Neutrophil (primary cell): Measurements from ENCODE around the gene NLRP4.

Experiments used
- H3K27ac ChIP-seq: fragments of 200-600 bp; sonication (generic); 2 replicates; pipeline ENCODE4 v1.5.1; 2016; ENCODE audit warnings: mild to moderate bottlenecking, moderate library complexity
- H3K27me3 ChIP-seq: fragments of 200-600 bp; sonication (generic); 2 replicates; pipeline ENCODE4 v1.6.0; 2016; ENCODE audit warnings: mild to moderate bottlenecking
- H3K36me3 ChIP-seq: fragments of 200-600 bp; sonication (generic); 2 replicates; pipeline ENCODE4 v1.5.1; 2017
- H3K4me1 ChIP-seq, 2 experiments: fragments of 200-600 bp in 1 of 2; sonication (generic) in 1 of 2; 1 replicate in 1 of 2; 2 replicates in 1 of 2; pipeline versions ENCODE4 v1.5.1 to v1.6.1; 2013 to 2016; ENCODE audit warnings: low read depth in 1 of 2, low read length in 1 of 2, mild to moderate bottlenecking in 1 of 2, moderate library complexity in 1 of 2; ENCODE audit not compliant: control insufficient read depth in 1 of 2, insufficient read depth in 1 of 2
- H3K4me3 ChIP-seq, 2 experiments: fragments of 200-600 bp in 1 of 2; sonication (generic) in 1 of 2; 1 replicate in 1 of 2; 2 replicates in 1 of 2; pipeline ENCODE4 v1.5.1; 2013 to 2016; ENCODE audit warnings: low read depth in 1 of 2, low read length in 1 of 2, mild to moderate bottlenecking in 1 of 2, moderate library complexity in 1 of 2
- H3K9me3 ChIP-seq: fragments of 200-600 bp; sonication (generic); 2 replicates; pipeline ENCODE4 v1.5.1; 2016
- CTCF ChIP-seq: fragments of 200-600 bp; sonication (generic); IDR thresholded peaks from 2 replicates; pipeline ENCODE4 v1.5.1; 2016; ENCODE audit warnings: antibody characterized with exemption

Gene NLRP4

DNA sequence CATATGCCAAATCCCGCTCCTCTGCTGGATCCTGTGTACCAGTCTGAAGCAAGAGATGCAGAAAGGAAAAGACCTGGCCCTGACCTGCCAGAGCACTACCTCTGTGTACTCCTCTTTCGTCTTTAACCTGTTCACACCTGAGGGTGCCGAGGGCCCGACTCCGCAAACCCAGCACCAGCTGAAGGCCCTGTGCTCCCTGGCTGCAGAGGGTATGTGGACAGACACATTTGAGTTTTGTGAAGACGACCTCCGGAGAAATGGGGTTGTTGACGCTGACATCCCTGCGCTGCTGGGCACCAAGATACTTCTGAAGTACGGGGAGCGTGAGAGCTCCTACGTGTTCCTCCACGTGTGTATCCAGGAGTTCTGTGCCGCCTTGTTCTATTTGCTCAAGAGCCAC lies 22.1 kb downstream of the NLRP4 start:
- Histone ChIP-seq H3K4me3 (no peak overlapping the region), H3K27ac (no peak overlapping the region), H3K27me3 (no peaks in the 10 kb centered on the region), H3K36me3 (no peaks in the 10 kb centered on the region), H3K9me3 (no peaks in the 10 kb centered on the region), H3K4me1 (no peaks in the 10 kb centered on the region)
- TF ChIP-seq CTCF = no peak

- Histone ChIP-seq H3K4me3 (no peak overlapping the region), H3K9me3 (no peaks in the 10 kb centered on the region), H3K4me1 (no peaks in the 10 kb centered on the region), H3K27ac (no peak overlapping the region), H3K27me3 (no peaks in the 10 kb centered on the region), H3K36me3 (no peaks in the 10 kb centered on the region)
- TF ChIP-seq CTCF = no peak
Measured at GRCh38 chr19:55858969-55859368, 22.6 kb downstream of the NLRP4 start.

DNA sequence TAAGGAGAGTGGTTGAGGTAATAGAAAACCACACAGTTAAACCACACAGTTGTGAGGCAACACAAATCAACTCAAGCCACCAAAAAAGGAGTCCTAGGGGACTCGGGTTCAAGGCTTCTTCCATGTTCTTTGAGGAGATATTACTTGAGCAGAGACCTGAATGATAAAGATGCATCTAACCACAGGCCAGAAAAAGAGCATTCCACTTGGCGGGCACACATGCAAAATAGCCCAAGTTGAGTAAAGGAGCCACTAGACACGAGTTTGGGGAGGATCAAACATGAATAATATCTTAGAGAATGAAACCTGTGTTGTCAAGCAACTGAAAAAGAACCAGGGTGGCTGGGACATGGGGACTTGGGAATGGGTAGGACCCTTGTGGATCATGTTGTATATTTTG lies 30.2 kb downstream of the NLRP4 start:
- peaks cover 10% of the 10 kb centered on the region for H3K9me3 ChIP-seq
- H3K4me1 ChIP-seq = no peaks in the 10 kb centered on the region
- H3K27ac ChIP-seq = no peak overlapping the region
- TF ChIP-seq CTCF = no peak
- no peak overlapping the region for H3K4me3 ChIP-seq
- H3K36me3 ChIP-seq = no peaks in the 10 kb centered on the region
- no peaks in the 10 kb centered on the region for H3K27me3 ChIP-seq

DNA sequence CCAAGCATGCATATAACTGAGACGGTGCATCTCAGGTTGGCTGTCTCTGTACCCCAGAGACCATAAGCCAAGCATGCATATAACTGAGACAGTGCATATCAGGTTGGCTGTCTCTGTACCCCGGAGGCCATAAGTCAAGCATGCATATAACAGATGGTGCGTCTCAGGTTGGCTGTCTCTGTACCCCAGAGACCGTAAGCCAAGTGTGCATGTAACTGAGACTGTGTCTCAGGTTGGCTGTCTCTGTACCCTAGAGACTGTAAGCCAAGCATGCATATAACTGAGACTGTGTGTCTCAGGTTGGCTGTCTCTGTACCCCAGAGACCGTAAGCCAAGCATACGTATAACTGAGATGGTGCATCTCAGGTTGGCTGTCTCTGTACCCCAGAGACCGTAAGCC lies 30.8 kb downstream of the NLRP4 start:
- Histone ChIP-seq H3K36me3 (no peaks in the 10 kb centered on the region), H3K4me1 (no peaks in the 10 kb centered on the region), H3K27me3 (no peaks in the 10 kb centered on the region), H3K9me3 (peaks cover 10% of the 10 kb centered on the region), H3K27ac (no peak overlapping the region), H3K4me3 (no peak overlapping the region)
- TF ChIP-seq CTCF = no peak

DNA sequence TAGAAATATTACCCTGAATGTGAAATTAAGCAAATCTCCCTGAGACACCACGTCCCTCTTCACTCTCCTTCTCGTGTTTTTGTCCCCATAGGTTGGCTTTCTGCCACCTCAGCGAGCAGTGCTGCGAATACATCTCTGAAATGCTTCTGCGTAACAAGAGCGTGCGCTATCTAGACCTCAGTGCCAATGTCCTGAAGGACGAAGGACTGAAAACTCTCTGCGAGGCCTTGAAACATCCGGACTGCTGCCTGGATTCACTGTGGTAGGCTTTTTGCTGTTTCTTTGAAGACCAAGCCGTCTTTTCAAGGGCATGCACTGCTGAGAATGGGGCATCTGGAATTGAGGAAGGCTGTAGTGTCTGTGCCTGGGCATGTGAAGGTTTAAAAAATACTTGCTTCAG lies 34.4 kb downstream of the NLRP4 start:
- Histone ChIP-seq H3K4me1 (no peaks in the 10 kb centered on the region), H3K4me3 (no peak overlapping the region), H3K9me3 (peaks cover 10% of the 10 kb centered on the region), H3K27ac (no peak overlapping the region), H3K27me3 (no peaks in the 10 kb centered on the region), H3K36me3 (no peaks in the 10 kb centered on the region)
- TF ChIP-seq CTCF = no peak

GRCh38 chr19:55877211-55877610 lies 40.9 kb downstream of the NLRP4 start:
- H3K27me3 ChIP-seq = no peaks in the 10 kb centered on the region
- H3K4me1 ChIP-seq = no peaks in the 10 kb centered on the region
- no peaks in the 10 kb centered on the region for H3K36me3 ChIP-seq
- no peak for TF ChIP-seq CTCF
- H3K9me3 ChIP-seq = peaks cover 3% of the 10 kb centered on the region
- no peak overlapping the region for H3K4me3 ChIP-seq
- no peak overlapping the region for H3K27ac ChIP-seq
